ENCODE measurements around the gene UPF3A. TPM values are rescaled to one million over a fixed set of nuclear protein-coding genes. Genes with fewer than 3 reads are reported as not detected.
A peak's percentile ranks its signal among the peaks of the same experiment; 100 is the strongest.
"Not testable (repeated sequence)": the region's sequence is repeated elsewhere in the genome, so short reads cannot be mapped to it uniquely, and the experiment has no call there.

UPF3A gene
- total RNA-seq, 1 experiment from 2014 or later: 33.5 TPM

DNA sequence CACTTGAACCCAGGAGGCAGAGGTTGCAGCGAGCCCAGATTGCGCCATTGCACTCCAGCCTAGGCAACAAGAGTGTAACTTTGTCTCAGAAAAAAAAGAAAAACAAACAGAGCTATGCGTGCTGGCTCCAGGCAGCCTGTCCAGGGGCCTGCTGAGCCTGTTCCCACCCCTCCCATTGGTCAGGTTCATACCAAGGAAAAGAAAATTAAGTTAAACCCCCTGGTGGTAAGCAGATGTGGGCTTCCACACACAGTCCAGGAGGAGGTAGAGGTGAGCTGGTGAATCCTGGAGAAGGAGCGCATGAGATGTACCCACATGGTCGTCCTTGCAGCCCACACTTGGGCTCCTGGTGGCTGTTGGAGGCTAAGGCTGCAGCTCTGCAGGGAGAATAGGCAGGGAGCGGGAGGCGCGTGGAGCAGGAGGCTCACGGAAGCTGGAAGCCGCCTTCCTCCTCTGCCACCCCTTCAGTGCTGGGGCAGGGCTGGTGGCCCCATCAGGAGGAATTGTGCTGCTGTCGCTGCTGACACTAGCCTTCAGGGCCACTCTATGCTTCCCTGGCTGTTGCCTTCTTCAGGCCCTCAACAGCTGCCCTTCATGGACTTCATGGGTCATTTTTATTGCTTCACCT, 22.4 kb downstream of the UPF3A start:
- no peak for DNase-seq (ENCODE audit: low spot score)

DNA sequence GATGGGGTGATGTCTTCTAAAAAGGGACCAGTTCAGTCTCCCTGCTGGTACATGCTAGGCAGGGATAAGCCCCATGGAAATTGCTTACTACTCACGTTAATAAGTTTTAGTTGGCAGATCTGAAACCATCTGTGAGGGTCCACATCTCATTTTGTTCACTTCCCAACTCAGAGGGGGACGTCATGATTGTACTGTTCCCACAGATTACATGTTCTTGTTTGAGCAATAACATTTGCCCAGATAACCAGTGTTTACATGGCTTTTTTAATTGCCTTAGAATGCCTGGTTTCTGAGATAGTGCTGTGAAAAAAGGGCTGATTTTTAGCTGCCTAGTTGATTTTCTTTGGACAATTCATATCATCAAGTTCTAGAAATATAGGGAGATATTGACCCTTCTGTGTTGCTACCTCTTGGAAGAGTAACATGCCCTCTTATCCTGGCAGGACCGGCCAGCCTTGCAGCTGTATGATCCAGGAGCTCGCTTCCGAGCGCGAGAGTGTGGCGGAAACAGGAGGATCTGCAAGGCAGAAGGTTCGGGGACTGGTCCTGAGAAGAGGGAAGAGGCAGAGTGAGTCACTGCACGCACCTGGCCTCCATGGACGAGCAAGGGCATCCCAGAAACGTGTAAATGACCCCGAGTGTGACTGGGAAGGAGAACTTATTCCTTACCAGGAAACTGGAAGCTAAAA, 23.1 kb downstream of the UPF3A start:
- no peak for DNase-seq (ENCODE audit: low spot score)

DNA sequence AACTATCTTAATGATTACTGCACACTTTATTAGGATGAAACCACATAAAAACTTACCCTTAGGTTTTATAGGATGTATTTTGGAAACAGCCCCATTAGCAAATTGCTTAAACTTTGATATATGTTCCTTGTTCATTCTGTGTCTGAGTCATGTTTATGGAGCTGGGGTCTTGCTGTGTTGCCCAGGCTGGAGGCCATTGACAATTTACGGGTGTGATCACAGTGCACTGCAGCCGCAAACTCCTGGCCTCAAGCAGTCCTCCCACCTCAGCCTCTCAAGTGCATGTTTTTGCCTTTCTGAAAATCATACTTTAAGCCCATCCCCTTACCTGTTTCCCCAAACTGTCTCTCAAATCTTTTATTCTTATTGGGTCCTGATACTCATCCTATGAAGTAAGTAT, 27.7 kb downstream of the UPF3A start:
- no peak for DNase-seq (ENCODE audit: low spot score)

DNA sequence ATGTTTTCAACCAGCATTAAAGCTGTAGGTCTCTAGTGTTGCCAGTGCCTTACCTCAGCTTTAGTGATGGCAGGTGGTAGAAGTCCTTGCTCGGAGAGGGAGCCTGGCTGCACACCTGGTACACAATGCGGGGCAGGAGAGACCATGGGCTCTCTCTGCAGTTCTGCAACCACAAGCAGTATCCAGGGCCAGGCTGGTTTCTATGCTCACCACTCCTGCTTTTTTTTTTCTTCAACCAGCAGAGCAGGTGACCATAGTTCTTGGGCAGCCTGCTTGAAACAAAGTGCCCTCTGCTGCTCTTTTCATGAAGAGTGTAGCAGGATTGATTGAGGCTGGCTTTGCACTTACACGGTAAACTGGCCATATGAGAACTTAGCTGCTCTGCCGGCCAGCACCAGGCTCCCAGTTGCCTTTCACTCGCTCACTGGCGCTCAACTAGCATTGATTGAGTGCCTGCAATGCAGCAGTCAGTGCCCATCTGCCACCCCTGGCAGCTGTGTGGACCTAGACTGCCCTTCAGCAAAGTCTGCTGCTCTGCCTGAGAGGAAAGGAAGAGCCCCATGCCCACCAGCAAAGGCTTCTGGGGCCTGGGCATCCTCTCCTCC, 28.5 kb downstream of the UPF3A start:
- no peak for DNase-seq (ENCODE audit: low spot score)

DNA sequence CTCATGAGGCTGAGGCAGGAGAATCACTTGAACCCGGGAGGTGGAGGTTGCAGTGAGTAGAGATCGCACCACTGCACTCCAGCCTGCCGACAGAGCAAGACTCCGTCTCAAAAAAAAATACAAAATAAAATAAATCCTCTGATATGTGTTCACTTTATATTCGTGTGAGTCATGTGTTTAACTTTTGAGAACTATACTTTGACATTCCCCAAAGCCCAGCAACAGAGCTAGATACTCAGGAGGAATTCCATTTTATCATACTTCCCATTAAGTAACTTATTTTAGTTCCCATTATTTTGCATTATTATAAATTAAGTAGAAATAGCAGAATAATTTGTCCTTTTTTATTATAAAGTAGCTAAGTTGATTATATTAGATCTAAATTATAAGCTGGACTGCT, 29.6 kb downstream of the UPF3A start:
- no peak for DNase-seq (ENCODE audit: low spot score)

DNA sequence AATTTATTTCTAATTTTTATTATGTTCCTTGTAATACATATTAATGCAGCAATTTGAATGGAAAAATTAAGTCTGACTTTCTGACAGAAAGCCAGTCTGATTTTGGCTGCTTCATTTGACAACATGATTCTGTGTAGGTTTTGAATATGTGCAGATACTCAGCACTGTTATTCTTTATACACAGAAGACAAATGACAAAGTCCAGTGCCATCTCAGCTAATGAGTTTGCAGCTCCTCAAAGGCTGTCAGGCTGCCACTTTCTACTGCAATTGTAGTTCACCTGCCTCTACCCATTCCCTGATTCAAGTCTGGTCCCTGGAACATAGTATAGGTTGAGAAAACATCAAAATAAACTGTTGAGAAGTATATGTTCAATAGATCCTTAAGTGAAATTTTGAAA, 30.0 kb downstream of the UPF3A start:
- no peak for DNase-seq (ENCODE audit: low spot score)

DNA sequence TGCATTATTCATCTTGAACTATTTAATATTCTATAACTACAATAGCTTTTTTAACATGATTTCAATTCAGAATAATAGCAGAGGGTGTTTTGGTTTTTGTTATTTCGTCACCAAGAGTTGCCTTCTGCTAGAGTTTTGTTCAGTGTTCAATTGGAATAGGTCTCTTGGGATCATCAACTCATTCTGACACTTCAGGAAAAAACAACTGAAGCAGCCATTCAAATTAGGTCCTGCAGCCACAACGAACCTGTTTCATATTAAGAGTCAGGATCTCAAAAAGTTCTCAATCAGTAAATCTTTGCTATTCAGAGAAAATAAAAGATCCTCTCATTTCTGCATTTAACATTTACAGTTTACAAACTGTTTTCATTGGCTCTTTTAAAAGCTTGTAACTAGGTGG, 30.5 kb downstream of the UPF3A start:
- no peak for DNase-seq (ENCODE audit: low spot score)

DNA sequence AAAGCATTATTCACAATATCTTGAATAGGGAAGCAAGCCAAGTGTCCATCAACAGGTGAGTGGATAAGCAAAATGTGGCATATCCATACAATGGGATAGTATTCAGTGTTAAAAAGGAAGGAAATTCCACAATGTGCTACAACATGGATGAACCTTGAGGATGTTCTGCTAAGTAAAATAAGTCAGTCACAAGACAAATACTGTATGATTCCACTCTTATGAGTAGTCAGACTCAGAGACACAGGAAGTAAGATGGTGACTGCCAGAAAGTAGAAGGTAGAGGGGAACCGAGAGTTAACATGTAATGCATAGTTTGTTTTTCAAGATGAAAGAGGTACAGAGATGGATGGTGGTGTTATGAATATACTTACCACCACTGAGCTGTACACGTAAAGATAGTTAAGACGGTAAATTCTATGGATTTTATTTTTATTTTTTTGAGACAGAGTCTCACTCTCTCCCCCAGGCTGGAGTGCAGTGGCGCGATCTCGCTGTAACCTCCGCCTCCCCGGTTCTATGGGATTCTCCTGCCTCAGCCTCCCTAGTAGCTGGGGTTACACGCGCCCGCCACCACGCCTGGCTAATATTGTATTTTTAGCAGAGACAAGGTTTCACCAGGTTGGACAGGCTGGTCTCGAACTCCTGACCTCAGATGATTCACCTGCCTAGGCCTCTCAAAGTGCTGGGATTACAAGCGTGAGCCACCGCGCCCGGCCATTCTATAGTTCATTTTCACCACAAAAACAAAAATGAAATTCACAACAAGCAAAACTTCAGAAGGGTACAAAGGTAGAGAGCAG, 31.9 kb downstream of the UPF3A start:
- peak; percentile 7 for DNase-seq (ENCODE audit: low spot score)

DNA sequence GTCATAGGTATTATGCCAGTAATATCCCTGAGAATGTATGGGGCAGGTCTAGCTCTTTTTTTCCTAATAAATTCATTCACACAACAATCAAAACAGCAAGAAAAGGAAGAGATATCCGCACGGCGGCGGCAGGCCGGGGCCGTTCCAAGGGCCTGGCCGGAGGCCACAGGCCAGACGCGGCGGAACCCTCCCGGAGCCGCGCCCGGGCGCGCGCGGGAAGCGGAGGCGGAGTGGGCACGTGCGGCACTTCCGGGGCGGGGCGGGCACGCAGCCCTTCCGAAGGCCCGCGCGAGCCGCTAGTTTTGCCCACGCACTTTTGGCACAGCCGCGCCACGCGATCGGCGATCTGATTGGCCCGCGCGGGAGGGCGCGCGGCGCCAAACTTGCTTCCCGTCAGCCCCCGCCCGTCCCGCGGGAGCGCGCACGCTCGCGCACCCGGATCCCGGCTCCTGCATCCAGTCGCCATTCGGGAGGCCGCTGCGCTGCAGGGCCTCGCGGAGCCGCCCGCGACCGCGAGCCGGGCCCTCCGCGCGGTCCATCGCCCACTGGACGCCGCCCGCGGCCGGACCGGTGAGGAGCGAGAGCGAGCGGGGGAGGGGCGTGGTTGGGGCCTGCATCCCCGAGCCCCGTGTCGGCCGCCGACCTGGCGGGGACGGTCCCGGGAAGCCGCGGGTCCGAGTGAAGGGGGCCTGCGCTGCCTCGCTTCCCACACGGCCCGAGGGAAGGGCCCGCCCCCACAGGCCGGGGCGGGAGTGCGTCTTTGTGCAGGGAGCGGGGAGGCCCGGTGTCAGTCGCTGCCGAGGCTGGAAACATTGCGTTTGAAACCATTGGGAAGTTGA, 32.9 kb downstream of the UPF3A start, which contains the start of gene CHAMP1:
Gene CHAMP1 (plus strand): TSS at position 430 of the 839 bp plus-strand sequence. CDS start 9,340 bp downstream, outside the sequence.
- peak; percentile 99 for DNase-seq (ENCODE audit: low spot score)

DNA sequence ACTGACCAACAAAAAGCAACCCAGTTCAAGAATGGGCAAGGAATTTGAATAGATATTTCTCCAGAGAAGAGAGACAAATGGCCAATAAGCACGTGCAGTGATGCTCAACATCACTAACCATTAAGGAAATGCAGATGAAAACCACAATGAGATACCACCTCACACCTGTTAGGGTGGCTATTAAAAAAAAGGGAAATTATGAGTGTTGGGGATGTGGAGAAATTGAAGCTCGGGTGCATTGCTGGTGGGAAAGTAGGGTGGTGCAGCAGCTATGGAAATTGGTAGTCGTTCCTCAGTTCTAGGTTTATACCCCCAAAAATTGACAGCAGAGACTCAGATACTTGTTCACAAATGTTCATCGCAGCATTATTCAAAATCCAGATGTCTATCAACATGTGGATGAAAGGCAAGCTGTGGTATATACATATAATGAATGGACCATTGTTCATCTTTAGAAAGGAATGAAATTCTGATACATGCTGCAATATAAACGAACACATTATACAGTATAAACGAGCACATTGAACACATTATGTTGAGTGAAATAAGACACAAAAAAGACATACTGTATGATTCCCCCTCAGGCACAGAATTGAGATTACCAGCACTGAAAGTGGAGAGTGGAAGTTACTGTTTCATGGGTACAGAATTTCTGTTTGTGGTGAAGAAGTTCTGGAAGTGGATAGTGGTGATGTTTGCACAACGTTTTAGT, 33.8 kb downstream of the UPF3A start:
- peak; percentile 16 for DNase-seq (ENCODE audit: low spot score)

DNA sequence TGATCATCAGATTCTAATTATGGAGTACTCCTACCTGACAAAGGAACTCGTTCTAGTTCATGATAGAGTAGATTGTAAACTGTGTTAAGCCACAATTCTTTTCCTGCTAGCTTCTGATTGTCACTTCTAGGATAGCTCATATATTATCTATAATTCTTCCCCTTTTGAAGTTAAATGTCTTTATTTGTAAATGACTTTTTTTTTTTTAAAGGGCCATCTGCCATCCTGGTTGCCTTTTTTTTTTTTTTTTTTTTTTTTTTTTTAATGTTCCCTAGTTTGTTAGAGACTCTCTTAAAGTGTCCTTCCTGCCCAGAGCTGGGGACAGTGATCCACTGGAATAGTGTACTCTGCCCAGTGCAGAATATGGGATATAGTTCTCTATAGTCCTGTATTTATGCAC, 37.2 kb downstream of the UPF3A start:
- no peak for DNase-seq (ENCODE audit: low spot score)

DNA sequence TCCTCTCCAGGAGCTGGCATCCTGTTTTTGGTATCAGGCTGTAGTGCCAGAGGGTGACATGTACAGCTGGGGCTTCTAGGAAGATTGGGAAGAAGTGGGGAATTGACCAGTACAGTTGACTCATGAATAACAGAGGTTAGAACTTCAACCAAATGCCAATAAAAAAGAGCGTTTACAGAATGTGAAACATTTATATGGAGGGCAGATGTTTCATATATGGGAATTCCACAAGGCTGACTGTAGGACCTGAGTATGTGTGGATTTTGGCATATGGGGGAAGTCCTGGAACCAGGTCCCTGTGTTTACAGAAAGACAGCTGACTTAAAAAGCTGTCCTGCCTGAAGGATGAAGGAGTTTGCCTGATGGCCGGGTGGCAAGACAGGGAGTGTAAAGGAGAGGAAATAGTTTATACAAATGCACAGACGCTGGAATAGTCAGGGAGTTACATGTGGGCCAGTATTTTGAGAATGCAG, 38.1 kb downstream of the UPF3A start:
- no peak for DNase-seq (ENCODE audit: low spot score)

DNA sequence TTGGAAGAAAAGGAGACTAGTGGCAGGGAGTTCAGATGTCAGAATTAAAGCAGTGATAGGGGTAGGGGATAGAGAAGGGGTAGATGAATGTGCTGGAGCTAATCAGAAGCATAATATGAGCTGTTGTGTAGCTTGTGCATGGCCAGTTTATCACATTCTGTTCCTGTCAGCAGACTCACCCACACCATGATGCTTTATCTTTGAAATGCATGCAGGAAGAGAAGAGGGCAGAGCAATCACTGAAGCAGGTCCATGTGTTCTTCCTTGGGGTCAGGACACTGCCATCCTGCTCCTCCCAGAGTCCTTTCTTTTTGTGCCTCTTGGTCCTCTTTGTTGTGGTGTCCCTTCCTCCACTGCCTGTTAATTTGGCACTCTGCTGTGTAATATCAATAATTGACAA, 38.7 kb downstream of the UPF3A start:
- no peak for DNase-seq (ENCODE audit: low spot score)

DNA sequence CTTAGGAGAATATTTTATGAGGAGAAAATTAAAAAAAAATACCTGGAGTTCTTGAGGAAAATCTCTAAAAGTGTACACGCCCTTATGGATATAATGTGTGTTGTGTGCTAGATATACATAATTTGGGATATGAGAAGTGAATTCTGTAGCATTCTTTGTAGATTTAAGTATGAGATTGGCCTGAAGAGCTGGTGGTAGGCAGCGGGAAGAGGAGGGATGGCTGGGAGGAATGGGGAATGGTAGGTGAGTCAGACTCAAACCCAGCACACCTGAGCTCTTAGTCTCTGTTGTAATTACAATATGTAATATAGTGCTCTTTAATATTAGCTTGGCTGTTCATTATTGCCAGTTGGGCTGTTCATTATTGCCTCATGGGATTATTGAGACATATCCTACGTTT, 39.9 kb downstream of the UPF3A start:
- no peak for DNase-seq (ENCODE audit: low spot score)

DNA sequence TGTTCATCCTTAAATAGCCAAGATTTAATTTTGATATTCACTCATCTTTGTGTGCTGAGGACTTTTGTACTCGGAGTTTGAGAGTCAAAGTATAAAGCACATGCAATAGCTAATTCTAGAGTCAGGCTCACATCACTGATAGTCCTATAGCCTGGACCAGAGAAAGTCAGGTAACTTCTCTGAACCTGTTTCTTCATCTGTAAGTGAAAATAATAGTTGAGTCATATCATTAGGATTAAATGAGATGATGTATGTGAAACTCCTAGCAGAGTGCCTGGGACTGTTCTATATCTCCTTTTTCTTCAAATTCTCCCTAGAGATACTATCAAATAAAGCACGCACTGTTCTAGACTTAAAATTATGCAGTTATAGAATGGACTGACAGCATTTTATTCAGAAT, 41.9 kb downstream of the UPF3A start:
- DNase-seq (ENCODE audit: low spot score): no peak

DNA sequence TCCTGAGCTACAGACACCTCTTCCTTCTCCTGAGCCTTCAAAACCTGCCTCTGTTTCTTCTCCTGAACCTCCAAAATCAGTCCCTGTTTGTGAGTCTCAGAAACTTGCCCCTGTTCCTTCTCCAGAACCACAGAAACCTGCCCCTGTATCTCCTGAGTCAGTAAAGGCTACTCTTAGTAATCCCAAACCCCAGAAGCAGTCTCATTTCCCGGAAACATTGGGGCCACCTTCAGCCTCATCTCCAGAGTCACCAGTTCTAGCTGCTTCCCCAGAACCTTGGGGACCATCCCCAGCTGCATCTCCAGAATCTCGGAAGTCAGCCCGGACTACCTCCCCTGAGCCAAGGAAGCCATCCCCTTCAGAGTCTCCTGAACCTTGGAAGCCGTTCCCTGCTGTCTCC, 42.9 kb downstream of the UPF3A start:
- no peak for DNase-seq (ENCODE audit: low spot score)

DNA sequence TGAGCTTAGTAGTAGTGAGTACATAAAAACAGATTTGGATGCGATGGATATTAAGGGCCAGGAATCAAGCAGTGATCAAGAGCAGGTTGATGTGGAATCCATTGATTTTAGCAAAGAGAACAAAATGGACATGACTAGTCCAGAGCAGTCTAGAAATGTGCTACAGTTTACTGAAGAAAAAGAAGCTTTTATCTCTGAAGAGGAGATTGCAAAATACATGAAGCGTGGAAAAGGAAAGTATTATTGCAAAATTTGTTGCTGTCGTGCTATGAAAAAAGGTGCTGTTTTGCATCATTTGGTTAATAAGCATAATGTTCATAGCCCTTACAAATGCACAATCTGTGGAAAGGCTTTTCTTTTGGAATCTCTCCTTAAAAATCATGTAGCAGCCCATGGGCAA, 44.3 kb downstream of the UPF3A start:
- DNase-seq (ENCODE audit: low spot score): no peak

DNA sequence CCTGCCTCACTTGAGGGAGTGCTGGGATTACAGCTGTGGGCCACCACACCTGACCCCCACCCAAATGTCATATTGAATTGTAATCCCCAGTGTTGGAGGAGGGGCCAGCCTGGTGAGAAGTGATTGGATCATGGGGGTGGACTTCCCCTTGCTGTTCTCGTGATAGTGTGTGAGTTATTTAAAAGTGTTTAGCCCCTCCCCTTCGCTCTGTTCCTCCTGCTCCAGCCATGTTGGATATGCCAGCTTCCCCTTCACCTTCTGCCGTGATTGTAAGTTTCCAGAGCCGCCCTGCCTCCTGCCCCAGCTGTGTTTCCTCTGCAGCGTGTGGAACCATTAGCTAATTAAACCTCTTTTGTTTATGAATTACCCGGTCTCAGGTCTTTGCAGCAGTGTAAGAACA, 46.6 kb downstream of the UPF3A start:
- DNase-seq (ENCODE audit: low spot score): no peak

DNA sequence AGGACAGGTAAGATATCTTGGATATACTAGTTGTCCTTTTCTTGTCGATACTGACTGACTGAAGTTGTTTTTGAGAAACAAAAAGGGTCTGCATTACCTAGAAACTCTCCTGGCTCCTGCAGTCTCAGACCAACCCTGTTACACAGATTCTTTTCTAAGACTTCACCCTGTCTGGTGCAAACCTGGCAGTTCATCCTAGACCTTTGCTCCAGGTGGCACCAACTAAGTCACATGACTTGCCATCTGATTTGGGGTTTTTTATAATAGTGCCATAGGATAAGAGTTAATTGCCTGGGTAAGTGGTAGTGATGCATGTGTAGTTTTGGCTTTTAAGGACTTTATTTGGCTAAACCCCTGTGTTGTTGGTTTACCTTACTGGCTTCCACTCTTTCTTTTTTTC, 47.2 kb downstream of the UPF3A start:
- no peak for DNase-seq (ENCODE audit: low spot score)

DNA sequence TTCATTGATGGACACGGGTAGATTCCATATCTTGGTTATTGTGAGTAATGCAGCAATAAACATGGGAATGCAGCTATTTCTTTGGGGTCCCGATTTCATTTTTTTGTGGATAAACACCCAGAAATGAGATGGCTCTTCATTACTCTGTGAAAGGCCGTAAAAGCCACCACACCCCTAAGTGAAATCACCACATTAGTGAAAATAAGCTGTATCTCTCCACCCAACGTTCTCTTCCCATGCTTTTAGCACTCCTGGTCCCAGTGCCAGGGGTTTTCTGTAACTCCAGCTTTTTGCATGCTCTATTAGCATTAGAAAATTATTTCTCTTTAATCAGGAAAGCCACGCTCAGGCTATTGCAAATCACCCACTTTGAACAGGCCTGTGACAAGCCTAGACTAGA, 48.7 kb downstream of the UPF3A start:
- no peak for DNase-seq (ENCODE audit: low spot score)

DNA sequence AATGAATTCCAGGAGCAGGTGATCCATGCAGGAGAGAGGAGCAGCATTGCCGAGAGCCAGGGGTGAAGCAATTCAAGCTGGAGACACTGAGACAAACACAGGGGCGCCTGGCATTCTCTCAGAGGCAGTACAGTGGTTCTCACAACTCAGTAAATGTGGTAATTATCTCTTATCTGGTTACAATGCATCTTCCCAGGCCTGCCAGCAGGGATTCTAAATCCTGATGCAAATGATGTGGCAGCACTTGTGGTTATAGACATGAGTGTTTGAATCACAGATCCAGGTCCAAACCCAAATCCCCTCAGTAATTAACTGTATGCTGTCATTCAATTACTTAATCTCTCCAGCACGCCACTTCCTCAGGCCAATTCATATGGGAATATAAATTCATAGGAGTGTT, 52.5 kb downstream of the UPF3A start:
- DNase-seq (ENCODE audit: low spot score): not testable (repeated sequence)
